Endothelial cell of umbilical vein (primary cell): Measurements from ENCODE around the gene SAT1.

ENCODE experiments used
- CTCF ChIP-seq, 2 donors: IDR thresholded peaks; 1 replicate in 1 of 2; 2 replicates in 1 of 2; pipeline ENCODE4 v1.5.1; 2011; ENCODE audit warnings: low read length in 2 of 2, mild to moderate bottlenecking in 2 of 2, moderate library complexity in 2 of 2, control low read depth in 1 of 2, inconsistent platforms in 1 of 2, low read depth in 1 of 2; ENCODE audit not compliant: insufficient read depth in 1 of 2; ENCODE audit errors: extremely low read depth in 1 of 2
- POLR2AphosphoS5 ChIP-seq: IDR thresholded peaks from 2 replicates; pipeline ENCODE4 v1.6.1; 2012; ENCODE audit warnings: low read depth, mild to moderate bottlenecking, control low read depth, low read length, moderate library complexity; ENCODE audit not compliant: insufficient read depth

GRCh38 chrX:23811108-23811651 lies 28.2 kb downstream of the SAT1 start:
- TF ChIP-seq CTCF (IDR thresholded peaks at IDR 0.05; ENCODE audit: extremely low read depth in 1 of 2, insufficient read depth in 1 of 2, low read depth in 1 of 2, low read length in 2 of 2) (no peak), POLR2AphosphoS5 (no peak)
